HepG2 (cell line): ENCODE results near the gene TNRC18. TPM values are rescaled to one million over a fixed set of nuclear protein-coding genes. Genes with fewer than 3 reads are reported as not detected.

Experiments
- AKAP8 ChIP-seq: sonication (generic); formaldehyde crosslinking; IDR thresholded peaks from 2 replicates; pipeline ENCODE4 v1.5.1; 2020; ENCODE audit warnings: mild to moderate bottlenecking, missing genetic modification reagents
- ATF7 ChIP-seq, 2 experiments: fragments of 450-650 bp in 1 of 2; sonication (generic) in 1 of 2; formaldehyde crosslinking in 1 of 2; IDR thresholded peaks; 2 replicates each; pipeline versions ENCODE4 v1.4.0 to v1.6.1; 2016 to 2020; ENCODE audit warnings: antibody characterized with exemption in 1 of 2, mild to moderate bottlenecking in 1 of 2, missing genetic modification reagents in 1 of 2
- FOXK1 ChIP-seq: sonication (generic); formaldehyde crosslinking; IDR thresholded peaks from 2 replicates; pipeline ENCODE4 v1.4.0; 2020; ENCODE audit warnings: low read depth, missing genetic modification reagents, borderline replicate concordance
- FOXK2 ChIP-seq: fragments of 450-650 bp; IDR thresholded peaks from 2 replicates; pipeline ENCODE4 v1.6.1; 2016
- FOXM1 ChIP-seq: sonication (generic); formaldehyde crosslinking; IDR thresholded peaks from 2 replicates; pipeline ENCODE4 v1.5.0; 2020; ENCODE audit warnings: missing genetic modification reagents
- MIER3 ChIP-seq: IDR thresholded peaks from 2 replicates; pipeline ENCODE4 v1.6.1; 2016; ENCODE audit warnings: missing compliant biosample characterization, borderline replicate concordance
- NR3C1 ChIP-seq: sonication (generic); formaldehyde crosslinking; IDR thresholded peaks from 2 replicates; pipeline ENCODE4 v1.4.0; 2020; ENCODE audit warnings: missing genetic modification reagents
- PHF21A ChIP-seq: sonication (generic); formaldehyde crosslinking; IDR thresholded peaks from 2 replicates; pipeline ENCODE4 v1.5.0; 2020; ENCODE audit warnings: mild to moderate bottlenecking, missing genetic modification reagents
- SCMH1 ChIP-seq: sonication (generic); formaldehyde crosslinking; IDR thresholded peaks from 2 replicates; pipeline ENCODE4 v1.9.0; 2021; ENCODE audit warnings: missing genetic modification reagents, mild to moderate bottlenecking, borderline replicate concordance
- SIN3B ChIP-seq: fragments of 150-350 bp; IDR thresholded peaks from 2 replicates; pipeline ENCODE4 v1.6.1; 2014; ENCODE audit warnings: low read length
- SMAD3 ChIP-seq: sonication (generic); formaldehyde crosslinking; IDR thresholded peaks from 2 replicates; pipeline ENCODE4 v1.4.0; 2020; ENCODE audit warnings: missing genetic modification reagents
- SNAPC2 ChIP-seq: sonication (generic); formaldehyde crosslinking; IDR thresholded peaks from 2 replicates; pipeline ENCODE4 v1.8.1; 2022; ENCODE audit warnings: mild to moderate bottlenecking, missing genetic modification reagents
- TMF1 ChIP-seq: sonication (generic); formaldehyde crosslinking; IDR thresholded peaks from 2 replicates; pipeline ENCODE4 v1.8.1; 2022; ENCODE audit warnings: low read depth, missing genetic modification reagents
- ZNF557 ChIP-seq: sonication (generic); formaldehyde crosslinking; IDR thresholded peaks from 2 replicates; pipeline ENCODE4 v1.4.0; 2020; ENCODE audit warnings: missing genetic modification reagents
- ZNF570 ChIP-seq: sonication (generic); formaldehyde crosslinking; IDR thresholded peaks from 2 replicates; pipeline ENCODE4 v1.4.0; 2020; ENCODE audit warnings: mild to moderate bottlenecking, missing genetic modification reagents, borderline replicate concordance
- ZNF577 ChIP-seq: sonication (generic); formaldehyde crosslinking; IDR thresholded peaks from 2 replicates; pipeline ENCODE4 v1.4.0; 2020; ENCODE audit warnings: mild to moderate bottlenecking, low read depth, missing genetic modification reagents, borderline replicate concordance
- ZNF619 ChIP-seq: sonication (generic); formaldehyde crosslinking; IDR thresholded peaks from 2 replicates; pipeline ENCODE4 v1.4.0; 2020; ENCODE audit warnings: mild to moderate bottlenecking, missing genetic modification reagents
- ZNF644 ChIP-seq: IDR thresholded peaks from 2 replicates; pipeline ENCODE4 v1.6.1; 2016; ENCODE audit warnings: low read depth
- ZNF773 ChIP-seq: sonication (generic); formaldehyde crosslinking; IDR thresholded peaks from 2 replicates; pipeline ENCODE4 v1.4.0; 2020; ENCODE audit warnings: missing genetic modification reagents, borderline replicate concordance
- polyA plus RNA-seq, 8 experiments: library from polyadenylated mRNA; depleted of rRNA in 3 of 8; stranded (reverse) in 7 of 8; unstranded in 1 of 8; fragments of >200 nt; fragmentation: Illumina TruSeq in 4 of 8; extraction: Trizol in 4 of 8; gene quantifications; 2 replicates each; pipeline versions ENCODE4 v1.2.1 to v1.2.3, GENCODE V29; 2011 to 2016; ENCODE audit warnings: low read depth in 4 of 8, missing spikeins in 1 of 8, mixed read lengths in 1 of 8; ENCODE audit not compliant: insufficient read depth in 1 of 8
- total RNA-seq, 5 experiments: library from RNA; depleted of rRNA; stranded (reverse); fragments of >200 nt; fragmentation: Illumina TruSeq; extraction: Trizol; gene quantifications; 2 replicates each; pipeline ENCODE4 v1.2.3, GENCODE V29; 2016; ENCODE audit warnings: low read depth in 1 of 5
- TF ChIP-seq, protein P1 (sequence below): sonication (generic); formaldehyde crosslinking; IDR thresholded peaks from 2 replicates; pipeline ENCODE4 v1.5.1; 2020; ENCODE audit warnings: mild to moderate bottlenecking, missing genetic modification reagents, moderate library complexity
- TF ChIP-seq, protein P2 (sequence below): sonication (generic); formaldehyde crosslinking; IDR thresholded peaks from 2 replicates; pipeline ENCODE4 v1.9.0; 2022; ENCODE audit warnings: low read depth, missing genetic modification reagents
- TF ChIP-seq, protein P3 (sequence below): IDR thresholded peaks from 2 replicates; pipeline ENCODE4 v1.6.1; 2012; ENCODE audit warnings: low read depth, low read length, improper control_type of control experiment
- TF ChIP-seq, protein P4 (sequence below): conservative IDR thresholded peaks from 2 replicates; pipeline ENCODE4 v1.6.1; 2018; ENCODE audit warnings: missing genetic modification reagents
- TF ChIP-seq, protein P5 (sequence below): sonication (generic); formaldehyde crosslinking; IDR thresholded peaks from 2 replicates; pipeline ENCODE4 v1.5.0; 2020; ENCODE audit warnings: missing genetic modification reagents

Gene TNRC18
- total and polyA plus RNA-seq, 2 of the 13 experiments (the other 11 are each of a cell fraction or from before 2014, with no cell fraction given): 11.7 to 17.4 TPM

DNA sequence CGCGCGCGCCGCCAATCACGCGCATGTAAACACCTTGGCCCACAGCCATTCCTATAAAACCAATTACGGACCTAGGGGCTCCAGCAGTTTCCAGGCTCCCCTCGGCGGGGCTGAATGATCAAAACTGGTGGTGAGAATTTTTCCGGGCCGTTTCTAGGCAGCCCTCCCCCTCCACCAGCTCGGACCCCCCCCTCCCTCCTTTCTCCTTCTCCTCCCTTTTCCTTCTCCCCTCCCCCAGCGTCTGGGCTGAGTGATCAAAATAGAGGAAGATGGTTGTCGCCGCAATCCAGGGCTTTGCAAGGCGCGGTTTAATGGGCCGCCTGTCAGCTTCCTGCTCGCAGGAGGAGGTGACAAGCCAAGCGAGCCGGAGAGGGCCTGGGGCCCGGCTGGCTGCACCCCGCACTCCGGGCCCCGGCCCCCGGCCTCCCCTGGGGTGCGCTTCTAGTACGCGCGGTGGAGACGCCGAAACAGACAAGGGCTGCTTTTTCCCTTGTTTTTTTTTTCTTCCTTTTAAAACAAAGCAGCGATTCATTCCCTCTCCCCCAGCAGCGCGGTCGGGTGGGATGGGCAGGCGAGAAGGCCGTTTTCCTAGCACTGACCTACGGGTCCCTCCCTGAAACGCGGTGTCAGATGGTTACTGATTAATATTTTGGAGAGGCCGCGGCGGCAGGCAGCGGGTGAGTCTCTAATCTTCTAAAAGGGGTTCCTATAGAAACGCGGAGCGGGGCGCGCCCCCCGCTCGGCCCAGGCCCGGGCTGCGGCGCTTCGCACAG, 528 bp upstream of the TNRC18 start (continued):
- TF ChIP-seq SIN3B: 0 out of 2 replicates have a peak, but pooled peaks have one; percentile 30
- TF ChIP-seq, protein P1, sequence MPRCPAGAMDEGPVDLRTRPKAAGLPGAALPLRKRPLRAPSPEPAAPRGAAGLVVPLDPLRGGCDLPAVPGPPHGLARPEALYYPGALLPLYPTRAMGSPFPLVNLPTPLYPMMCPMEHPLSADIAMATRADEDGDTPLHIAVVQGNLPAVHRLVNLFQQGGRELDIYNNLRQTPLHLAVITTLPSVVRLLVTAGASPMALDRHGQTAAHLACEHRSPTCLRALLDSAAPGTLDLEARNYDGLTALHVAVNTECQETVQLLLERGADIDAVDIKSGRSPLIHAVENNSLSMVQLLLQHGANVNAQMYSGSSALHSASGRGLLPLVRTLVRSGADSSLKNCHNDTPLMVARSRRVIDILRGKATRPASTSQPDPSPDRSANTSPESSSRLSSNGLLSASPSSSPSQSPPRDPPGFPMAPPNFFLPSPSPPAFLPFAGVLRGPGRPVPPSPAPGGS: no peak
- TF ChIP-seq FOXK1: peak; percentile 75; the same call in 1 of the 2 replicates
- no peak for TF ChIP-seq NR3C1
- TF ChIP-seq ZNF557: no peak
- TF ChIP-seq SCMH1 (CRISPR knock-in tag): no peak
- no peak for TF ChIP-seq TMF1
- no peak for TF ChIP-seq ZNF644 (CRISPR knock-in tag)
- no peak for TF ChIP-seq ZNF577 (CRISPR knock-in tag)
- TF ChIP-seq FOXK2: 0 out of 2 replicates have a peak, but pooled peaks have one; percentile 22
- no peak for TF ChIP-seq ZNF570
- no peak for TF ChIP-seq SNAPC2 (CRISPR knock-in tag)
- TF ChIP-seq, protein P2, sequence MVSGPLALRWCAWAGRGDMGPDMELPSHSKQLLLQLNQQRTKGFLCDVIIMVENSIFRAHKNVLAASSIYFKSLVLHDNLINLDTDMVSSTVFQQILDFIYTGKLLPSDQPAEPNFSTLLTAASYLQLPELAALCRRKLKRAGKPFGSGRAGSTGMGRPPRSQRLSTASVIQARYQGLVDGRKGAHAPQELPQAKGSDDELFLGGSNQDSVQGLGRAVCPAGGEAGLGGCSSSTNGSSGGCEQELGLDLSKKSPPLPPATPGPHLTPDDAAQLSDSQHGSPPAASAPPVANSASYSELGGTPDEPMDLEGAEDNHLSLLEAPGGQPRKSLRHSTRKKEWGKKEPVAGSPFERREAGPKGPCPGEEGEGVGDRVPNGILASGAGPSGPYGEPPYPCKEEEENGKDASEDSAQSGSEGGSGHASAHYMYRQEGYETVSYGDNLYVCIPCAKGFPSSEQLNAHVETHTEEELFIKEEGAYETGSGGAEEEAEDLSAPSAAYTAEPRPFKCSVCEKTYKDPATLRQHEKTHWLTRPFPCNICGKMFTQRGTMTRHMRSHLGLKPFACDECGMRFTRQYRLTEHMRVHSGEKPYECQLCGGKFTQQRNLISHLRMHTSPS (CRISPR knock-in tag): no peak
- no peak for TF ChIP-seq PHF21A (CRISPR knock-in tag)
- TF ChIP-seq ZNF773 (CRISPR knock-in tag): no peak
- TF ChIP-seq, protein P3, sequence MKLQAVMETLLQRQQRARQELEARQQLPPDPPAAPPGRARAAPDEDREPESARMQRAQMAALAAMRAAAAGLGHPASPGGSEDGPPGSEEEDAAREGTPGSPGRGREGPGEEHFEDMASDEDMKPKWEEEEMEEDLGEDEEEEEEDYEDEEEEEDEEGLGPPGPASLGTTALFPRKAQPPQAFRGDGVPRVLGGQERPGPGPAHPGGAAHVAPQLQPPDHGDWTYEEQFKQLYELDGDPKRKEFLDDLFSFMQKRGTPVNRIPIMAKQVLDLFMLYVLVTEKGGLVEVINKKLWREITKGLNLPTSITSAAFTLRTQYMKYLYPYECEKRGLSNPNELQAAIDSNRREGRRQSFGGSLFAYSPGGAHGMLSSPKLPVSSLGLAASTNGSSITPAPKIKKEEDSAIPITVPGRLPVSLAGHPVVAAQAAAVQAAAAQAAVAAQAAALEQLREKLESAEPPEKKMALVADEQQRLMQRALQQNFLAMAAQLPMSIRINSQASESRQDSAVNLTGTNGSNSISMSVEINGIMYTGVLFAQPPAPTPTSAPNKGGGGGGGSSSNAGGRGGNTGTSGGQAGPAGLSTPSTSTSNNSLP: peak; percentile 78
- TF ChIP-seq, protein P4, sequence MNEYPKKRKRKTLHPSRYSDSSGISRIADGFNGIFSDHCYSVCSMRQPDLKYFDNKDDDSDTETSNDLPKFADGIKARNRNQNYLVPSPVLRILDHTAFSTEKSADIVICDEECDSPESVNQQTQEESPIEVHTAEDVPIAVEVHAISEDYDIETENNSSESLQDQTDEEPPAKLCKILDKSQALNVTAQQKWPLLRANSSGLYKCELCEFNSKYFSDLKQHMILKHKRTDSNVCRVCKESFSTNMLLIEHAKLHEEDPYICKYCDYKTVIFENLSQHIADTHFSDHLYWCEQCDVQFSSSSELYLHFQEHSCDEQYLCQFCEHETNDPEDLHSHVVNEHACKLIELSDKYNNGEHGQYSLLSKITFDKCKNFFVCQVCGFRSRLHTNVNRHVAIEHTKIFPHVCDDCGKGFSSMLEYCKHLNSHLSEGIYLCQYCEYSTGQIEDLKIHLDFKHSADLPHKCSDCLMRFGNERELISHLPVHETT (CRISPR knock-in tag): no peak
- TF ChIP-seq, protein P5, sequence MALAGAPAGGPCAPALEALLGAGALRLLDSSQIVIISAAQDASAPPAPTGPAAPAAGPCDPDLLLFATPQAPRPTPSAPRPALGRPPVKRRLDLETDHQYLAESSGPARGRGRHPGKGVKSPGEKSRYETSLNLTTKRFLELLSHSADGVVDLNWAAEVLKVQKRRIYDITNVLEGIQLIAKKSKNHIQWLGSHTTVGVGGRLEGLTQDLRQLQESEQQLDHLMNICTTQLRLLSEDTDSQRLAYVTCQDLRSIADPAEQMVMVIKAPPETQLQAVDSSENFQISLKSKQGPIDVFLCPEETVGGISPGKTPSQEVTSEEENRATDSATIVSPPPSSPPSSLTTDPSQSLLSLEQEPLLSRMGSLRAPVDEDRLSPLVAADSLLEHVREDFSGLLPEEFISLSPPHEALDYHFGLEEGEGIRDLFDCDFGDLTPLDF (CRISPR knock-in tag): no peak
- TF ChIP-seq FOXM1 (CRISPR knock-in tag): no peak
- TF ChIP-seq ATF7 (IDR thresholded peaks at IDR 0.05): no peak
- TF ChIP-seq ATF7 (CRISPR knock-in tag; IDR thresholded peaks at IDR 0.05): no peak
- peak; percentile 9; the same call in 1 of the 2 replicates for TF ChIP-seq SMAD3 (CRISPR knock-in tag)
- no peak for TF ChIP-seq AKAP8 (CRISPR knock-in tag)
- no peak for TF ChIP-seq MIER3 (CRISPR knock-in tag)
- TF ChIP-seq ZNF619: no peak
